Forelimb muscle (tissue), 1 donor: ENCODE results near the gene NPFF. TPM values are rescaled to one million over a fixed set of nuclear protein-coding genes. Genes with fewer than 3 reads are reported as not detected.
A peak's percentile ranks its signal among the peaks of the same experiment; 100 is the strongest.
"Not testable (repeated sequence)": the region's sequence is repeated elsewhere in the genome, so short reads cannot be mapped to it uniquely, and the experiment has no call there.

Source experiments
- DNase-seq: peaks from one replicate; pipeline ENCODE4 v3.0.0-alpha.2; 2013; ENCODE audit warnings: low read depth
- polyA plus RNA-seq: library from polyadenylated mRNA; unstranded; fragments of 120-200 nt; gene quantifications from one replicate; pipeline ENCODE4 v1.2.1, GENCODE V29; 2013; ENCODE audit not compliant: insufficient read length

The NPFF gene
- not detected for polyA plus RNA-seq

GRCh38 chr12:53506881-53507602 lies at the start of gene NPFF:
Gene NPFF, minus strand, starts transcription at chr12:53507484. Its CDS starts 10 bp downstream, at chr12:53507474.
- no peak for DNase-seq

- DNase-seq, result no peak
Observed at GRCh38 chr12:53552361-53553327, 45.4 kb upstream of the NPFF start.

- no peak for DNase-seq
Observed at GRCh38 chr12:53551889-53552291, 44.6 kb upstream of the NPFF start.

- no peak for DNase-seq
Observed at GRCh38 chr12:53550595-53550994, 43.3 kb upstream of the NPFF start.

GRCh38 chr12:53550131-53550530 lies 42.8 kb upstream of the NPFF start:
- not testable (repeated sequence) for DNase-seq

GRCh38 chr12:53548354-53548753 lies 41.1 kb upstream of the NPFF start:
- DNase-seq, result not testable (repeated sequence)

- DNase-seq, result peak; percentile 47
Observed at GRCh38 chr12:53543539-53543938, 36.3 kb upstream of the NPFF start.

- no peak for DNase-seq
Observed at GRCh38 chr12:53539526-53539925, 32.2 kb upstream of the NPFF start.

- no peak for DNase-seq
Observed at GRCh38 chr12:53538209-53538689, 31.0 kb upstream of the NPFF start.

GRCh38 chr12:53536962-53537361 lies 29.7 kb upstream of the NPFF start:
- DNase-seq, result no peak

- no peak for DNase-seq
Observed at GRCh38 chr12:53533471-53533870, 26.2 kb upstream of the NPFF start.

GRCh38 chr12:53532524-53533445 lies 25.5 kb upstream of the NPFF start:
- no peak for DNase-seq

- no peak for DNase-seq
Observed at GRCh38 chr12:53532021-53532420, 24.7 kb upstream of the NPFF start.

- DNase-seq, result no peak
Observed at GRCh38 chr12:53530920-53531319, 23.6 kb upstream of the NPFF start.

GRCh38 chr12:53530061-53530460 lies 22.8 kb upstream of the NPFF start:
- DNase-seq, result no peak

- no peak for DNase-seq
Observed at GRCh38 chr12:53524476-53524875, 17.2 kb upstream of the NPFF start.

GRCh38 chr12:53523131-53523530 lies 15.8 kb upstream of the NPFF start:
- no peak for DNase-seq

GRCh38 chr12:53518381-53518780 lies 11.1 kb upstream of the NPFF start:
- DNase-seq, result no peak

GRCh38 chr12:53516758-53517455 lies 9.6 kb upstream of the NPFF start:
- no peak for DNase-seq

GRCh38 chr12:53515291-53515680 lies 8.0 kb upstream of the NPFF start:
- DNase-seq, result no peak
